Measurements from ENCODE around the gene AGAP1. TPM values are rescaled to one million over a fixed set of nuclear protein-coding genes. Genes with fewer than 3 reads are reported as not detected.

The AGAP1 gene
- total RNA-seq, 1 donor: 12.3 TPM

GRCh38 chr2:236146436-236146835 lies 652.6 kb downstream of the AGAP1 start:
- no peak for DNase-seq (ENCODE audit: low read depth)
- TF ChIP-seq CTCF (IDR thresholded peaks at IDR 0.05; ENCODE audit: insufficient read depth, low read length): no peak

GRCh38 chr2:236155406-236155805 lies 661.6 kb downstream of the AGAP1 start:
- no peak for DNase-seq (ENCODE audit: low read depth)
- TF ChIP-seq CTCF (IDR thresholded peaks at IDR 0.05; ENCODE audit: insufficient read depth, low read length): no peak
- no peak overlapping the region for H3K4me3 ChIP-seq (ENCODE audit: low read depth, low read length)

More at GRCh38 chr2:236146436-236146835, 652.6 kb downstream of the AGAP1 start:
- H3K4me3 ChIP-seq (ENCODE audit: low read depth, low read length): no peak overlapping the region

DNA sequence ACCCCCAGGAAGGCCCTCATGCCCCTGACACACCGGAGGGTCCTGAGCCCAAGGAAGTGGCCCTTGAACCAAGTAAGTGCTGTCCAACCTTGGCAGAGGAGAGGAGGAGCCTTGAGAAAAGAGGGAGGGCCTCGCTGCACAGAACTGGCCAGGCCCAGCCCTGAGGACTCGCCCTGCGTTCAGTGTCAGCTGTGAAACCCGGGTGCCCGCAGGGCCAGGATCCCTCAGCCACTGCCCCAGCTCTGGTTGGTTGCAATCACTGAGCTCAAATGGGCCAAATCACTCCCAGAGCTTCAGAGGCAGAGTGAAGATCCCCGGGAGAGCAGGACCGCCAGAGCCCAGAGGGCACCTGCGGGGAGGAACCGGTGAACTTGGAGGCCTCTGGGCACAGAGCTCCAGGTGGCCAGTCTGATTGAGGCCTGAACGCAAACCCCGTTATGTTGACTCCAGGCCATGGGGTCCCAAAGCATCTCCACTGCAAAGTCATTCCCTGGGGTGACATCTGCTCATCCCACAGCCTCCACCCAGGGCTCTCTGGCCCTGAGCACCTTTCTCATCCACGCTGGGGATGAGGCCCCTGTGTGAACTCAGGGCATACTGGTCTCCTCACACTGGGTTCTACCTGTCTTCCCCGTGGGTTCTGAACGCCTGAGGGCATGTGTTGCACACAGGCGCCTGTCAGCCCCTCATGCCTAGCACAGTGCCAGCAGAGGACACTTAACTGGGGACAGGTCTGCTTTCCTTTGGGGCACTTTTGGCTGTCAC lies 662.4 kb downstream of the AGAP1 start:
- H3K4me3 ChIP-seq (ENCODE audit: low read depth, low read length): no peak overlapping the region
- no peak for TF ChIP-seq CTCF (IDR thresholded peaks at IDR 0.05; ENCODE audit: insufficient read depth, low read length)
- no peak for DNase-seq (ENCODE audit: low read depth)

DNA sequence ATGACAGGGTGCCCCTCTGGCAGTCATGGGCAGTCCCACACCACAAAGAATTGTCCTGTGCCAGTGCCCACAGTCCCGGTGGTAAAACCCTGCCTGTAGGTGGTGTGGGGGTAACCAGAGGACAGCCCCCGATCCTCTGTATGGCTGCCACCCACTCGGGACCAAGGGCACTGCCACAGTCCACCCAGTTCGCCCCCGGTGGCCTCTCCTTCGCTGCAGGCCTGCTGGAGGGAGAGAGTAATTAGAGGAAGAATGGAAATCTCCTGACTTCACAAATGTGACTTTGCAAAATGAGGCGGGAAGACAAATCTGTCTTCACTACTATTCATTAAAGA lies 663.0 kb downstream of the AGAP1 start:
- H3K4me3 ChIP-seq (ENCODE audit: low read depth, low read length): no peak overlapping the region
- TF ChIP-seq CTCF (IDR thresholded peaks at IDR 0.05; ENCODE audit: insufficient read depth, low read length): no peak
- DNase-seq (ENCODE audit: low read depth): no peak

DNA sequence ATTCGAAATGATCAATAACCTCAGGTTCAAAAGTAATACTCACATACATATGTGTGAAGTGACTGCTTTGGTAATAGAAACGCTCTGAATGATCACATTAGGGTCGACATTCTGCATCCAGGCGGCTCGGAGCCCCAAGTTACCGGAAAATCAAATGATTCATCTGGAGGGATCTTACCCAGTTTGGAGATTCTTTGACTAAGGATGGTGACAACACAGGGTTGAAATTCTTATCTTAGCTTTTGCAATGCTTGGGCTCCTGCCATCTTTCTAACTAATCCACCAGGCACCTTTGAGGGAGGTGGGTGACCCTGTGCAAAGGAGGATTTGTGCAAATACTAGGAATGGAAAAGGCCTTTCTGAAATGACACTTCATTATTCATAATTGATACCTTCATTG lies 663.5 kb downstream of the AGAP1 start:
- no peak overlapping the region for H3K4me3 ChIP-seq (ENCODE audit: low read depth, low read length)
- no peak for TF ChIP-seq CTCF (IDR thresholded peaks at IDR 0.05; ENCODE audit: insufficient read depth, low read length)
- DNase-seq (ENCODE audit: low read depth): no peak

- no peak for DNase-seq (ENCODE audit: low read depth)
These were observed 664.1 kb downstream of the AGAP1 start for GRCh38 chr2:236157815-236158498.

More at GRCh38 chr2:236157815-236158498, 664.1 kb downstream of the AGAP1 start:
- TF ChIP-seq CTCF (IDR thresholded peaks at IDR 0.05; ENCODE audit: insufficient read depth, low read length): no peak
- H3K4me3 ChIP-seq (ENCODE audit: low read depth, low read length): no peak overlapping the region
